ENCODE results near the gene MAMLD1. TPM values are rescaled to one million over a fixed set of nuclear protein-coding genes. Genes with fewer than 3 reads are reported as not detected.

The MAMLD1 gene
- total RNA-seq, 4 donors from 2014 or later: 0.20 to 1.2 (median 0.95) TPM; not detected in 1

GRCh38 chrX:150495496-150495895 is 132.4 kb downstream of the MAMLD1 start:
- 74% methylated on average over 4 of the region's 4 CpGs; no CpG with 5 or more reads in 1 of the 2 donors for WGBS, 2 donors (ENCODE audit: low coverage in 1 of 2)
- H3K27ac ChIP-seq: no peak overlapping the region
- no peak overlapping the region for H3K4me3 ChIP-seq
- DNase-seq: no peak
- H3K27me3 ChIP-seq: no peaks in the 10 kb centered on the region
- no peaks in the 10 kb centered on the region for H3K4me1 ChIP-seq
- in situ Hi-C loops (cut with MboI; ENCODE audit: low pct_ligation_motif_present in 1 of 4, low pct_unique_long_range_greater_than_20kb in 1 of 4, low sequenced_read_pairs in 3 of 4) (loop anchor here in 2 of 4 donors (25.0 kb wide), 1 partner anchor 533 kb away; no protein-coding TSS in a partner anchor), intact Hi-C loops (cut with DNase I; ENCODE audit: low total_unique reads) (no loop called here)
- TF ChIP-seq EP300 (IDR thresholded peaks at IDR 0.05; ENCODE audit: low read depth) (no peak), POLR2A (IDR thresholded peaks at IDR 0.05) (no peak), CTCF (IDR thresholded peaks at IDR 0.05) (no peak), POLR2AphosphoS5 (IDR thresholded peaks at IDR 0.05) (no peak)
- no peaks in the 10 kb centered on the region for H3K36me3 ChIP-seq
- no peaks in the 10 kb centered on the region for H3K9me3 ChIP-seq

- H3K4me3 ChIP-seq: no peak overlapping the region
- 73 to 90% methylated on average over 2 to 3 of the region's 3 CpGs for WGBS, 2 donors (ENCODE audit: low coverage in 1 of 2)
- intact Hi-C loops (cut with DNase I; ENCODE audit: low total_unique reads) (no loop called here), in situ Hi-C loops (cut with MboI; ENCODE audit: low pct_ligation_motif_present in 1 of 4, low pct_unique_long_range_greater_than_20kb in 1 of 4, low sequenced_read_pairs in 3 of 4) (loop anchor here in 2 of 4 donors (25.0 kb wide), 1 partner anchor 537 kb away; no protein-coding TSS in a partner anchor)
- DNase-seq: no peak
- H3K4me1 ChIP-seq: peaks cover 0 to 5% (median 0%) of the 10 kb centered on the region in 4 donors
- H3K27ac ChIP-seq: no peak overlapping the region
- no peak for TF ChIP-seq EP300 (IDR thresholded peaks at IDR 0.05; ENCODE audit: low read depth)
- no peak for TF ChIP-seq CTCF (IDR thresholded peaks at IDR 0.05)
- TF ChIP-seq POLR2AphosphoS5 (IDR thresholded peaks at IDR 0.05): no peak
- TF ChIP-seq POLR2A (IDR thresholded peaks at IDR 0.05): no peak
- no peaks in the 10 kb centered on the region for H3K36me3 ChIP-seq
- no peaks in the 10 kb centered on the region for H3K9me3 ChIP-seq
- H3K27me3 ChIP-seq: no peaks in the 10 kb centered on the region
These were observed 136.1 kb downstream of the MAMLD1 start for GRCh38 chrX:150499240-150499639.

GRCh38 chrX:150502091-150502490 is 139.0 kb downstream of the MAMLD1 start:
- intact Hi-C loops (cut with DNase I; ENCODE audit: low total_unique reads): no loop called here
- 60 to 71% methylated on average over 1 to 3 of the region's 3 CpGs for WGBS, 2 donors (ENCODE audit: low coverage in 1 of 2)
- Histone ChIP-seq H3K27me3 (no peaks in the 10 kb centered on the region), H3K9me3 (no peaks in the 10 kb centered on the region), H3K27ac (no peak overlapping the region), H3K4me1 (peaks cover 0 to 5% (median 0%) of the 10 kb centered on the region in 4 donors), H3K4me3 (no peak overlapping the region), H3K36me3 (no peaks in the 10 kb centered on the region)
- no peak for DNase-seq
- in situ Hi-C loops (cut with MboI; ENCODE audit: low pct_ligation_motif_present in 1 of 4, low pct_unique_long_range_greater_than_20kb in 1 of 4, low sequenced_read_pairs in 3 of 4): no loop called here
- TF ChIP-seq POLR2A (IDR thresholded peaks at IDR 0.05) (no peak), CTCF (IDR thresholded peaks at IDR 0.05) (no peak), EP300 (IDR thresholded peaks at IDR 0.05; ENCODE audit: low read depth) (no peak), POLR2AphosphoS5 (IDR thresholded peaks at IDR 0.05) (no peak)

- no peaks in the 10 kb centered on the region for H3K36me3 ChIP-seq
- in situ Hi-C loops (cut with MboI; ENCODE audit: low pct_ligation_motif_present in 1 of 4, low pct_unique_long_range_greater_than_20kb in 1 of 4, low sequenced_read_pairs in 3 of 4): no loop called here
- intact Hi-C loops (cut with DNase I; ENCODE audit: low total_unique reads): no loop called here
- no peaks in the 10 kb centered on the region for H3K9me3 ChIP-seq
- TF ChIP-seq EP300 (IDR thresholded peaks at IDR 0.05; ENCODE audit: low read depth) (no peak), POLR2A (IDR thresholded peaks at IDR 0.05) (no peak), CTCF (IDR thresholded peaks at IDR 0.05) (no peak), POLR2AphosphoS5 (IDR thresholded peaks at IDR 0.05) (no peak)
- H3K4me3 ChIP-seq: no peak overlapping the region
- H3K27ac ChIP-seq: no peak overlapping the region
- 88% methylated on average over 19 of the region's 19 CpGs; no CpG with 5 or more reads in 1 of the 2 donors for WGBS, 2 donors (ENCODE audit: low coverage in 1 of 2)
- no peaks in the 10 kb centered on the region for H3K27me3 ChIP-seq
- DNase-seq: no peak
- peaks cover 0 to 13% (median 0%) of the 10 kb centered on the region in 4 donors for H3K4me1 ChIP-seq
These were observed 140.1 kb downstream of the MAMLD1 start for GRCh38 chrX:150502979-150503897.

Measured in transverse colon (tissue), 4 donors.